HG02840 (cell line): ENCODE measurements around the gene ZNF689.
A peak's percentile ranks its signal among the peaks of the same experiment; 100 is the strongest.

ENCODE experiments used
- ATAC-seq: cut with Tn5 transposase; IDR thresholded peaks from one replicate; pipeline ENCODE4 v1.9.1; 2021; ENCODE audit warnings: mild to moderate bottlenecking, moderate library complexity, moderate number of reproducible peaks; ENCODE audit not compliant: unreplicated experiment, low FRiP score

ZNF689 gene

DNA sequence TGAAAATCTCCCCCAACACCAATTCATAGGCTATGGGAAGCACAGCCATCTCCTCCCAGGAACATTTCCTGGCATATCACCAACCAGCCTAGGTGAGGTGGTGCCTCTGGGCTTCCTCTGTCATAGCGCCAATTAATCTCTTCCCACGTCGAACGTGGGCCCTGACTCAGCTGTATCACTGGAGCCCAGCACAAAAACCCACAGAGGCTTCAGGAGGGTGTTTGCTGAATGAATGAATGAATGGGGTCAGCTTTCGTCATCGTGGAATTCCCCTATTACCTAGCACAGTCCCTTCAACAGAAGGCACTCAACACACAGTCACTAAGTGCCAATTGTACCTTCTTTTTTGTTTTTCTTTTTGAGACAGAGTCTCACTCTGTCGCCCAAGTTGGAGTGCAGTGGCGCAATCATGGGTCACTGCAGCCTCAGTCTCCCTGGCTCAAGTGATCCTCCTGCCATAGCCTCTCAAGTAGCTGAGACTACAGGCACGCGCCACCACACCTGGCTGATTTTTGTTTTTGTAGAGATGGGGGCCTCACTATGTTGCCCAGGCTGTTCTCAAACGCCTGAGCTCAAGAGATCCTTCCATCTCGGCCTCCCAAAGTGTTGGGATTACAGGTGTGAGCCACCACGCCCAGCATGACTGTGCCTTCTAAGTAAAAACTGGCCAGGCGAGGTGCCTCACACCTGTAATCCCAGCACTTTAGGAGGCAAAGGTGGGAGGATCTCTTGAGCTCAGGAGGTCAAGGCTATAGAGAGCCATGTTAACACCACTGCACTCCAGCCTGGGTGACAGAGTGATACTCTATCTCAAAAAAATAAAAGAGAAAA is 42.8 kb downstream of the ZNF689 start:
- no peak for ATAC-seq

DNA sequence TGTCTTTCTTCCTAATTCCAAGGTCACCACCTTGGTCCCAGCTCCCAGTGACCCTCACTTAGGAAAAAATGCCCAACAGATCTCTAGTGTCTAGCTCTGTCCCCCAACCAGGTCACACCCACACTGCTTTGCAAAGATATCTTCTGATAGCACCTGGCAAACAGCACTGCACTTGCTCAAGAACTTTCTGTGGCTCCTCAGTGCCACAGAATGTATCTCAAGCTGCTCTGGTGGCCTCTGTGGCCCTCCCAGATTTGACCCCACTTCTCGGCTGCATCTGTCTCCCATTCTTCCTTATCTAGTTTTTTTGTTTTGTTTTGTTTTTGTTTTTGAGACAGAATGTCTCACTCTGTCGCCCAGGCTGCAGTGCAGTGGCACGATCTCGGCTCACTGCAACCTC is 43.7 kb downstream of the ZNF689 start:
- no peak for ATAC-seq

DNA sequence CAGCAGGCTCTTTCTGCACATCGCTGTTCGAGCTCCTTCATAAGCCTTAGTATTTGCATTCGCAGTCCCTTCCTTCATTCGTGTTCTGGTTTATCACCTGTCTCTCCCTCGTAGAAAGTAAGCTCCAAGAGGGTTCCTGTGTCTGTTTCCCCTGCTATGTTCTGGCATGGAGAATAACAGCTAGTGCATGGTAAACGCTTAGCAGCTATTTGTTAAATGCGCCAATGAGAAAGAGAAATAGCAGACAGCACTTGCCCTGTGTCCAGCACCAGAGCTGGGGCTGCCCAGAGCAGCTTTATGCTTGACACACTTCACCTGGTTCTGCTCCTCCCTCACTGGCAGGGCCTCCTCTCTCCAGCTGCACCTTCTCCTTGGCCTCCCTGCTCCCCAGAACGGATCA is 44.2 kb downstream of the ZNF689 start:
- no peak for ATAC-seq

DNA sequence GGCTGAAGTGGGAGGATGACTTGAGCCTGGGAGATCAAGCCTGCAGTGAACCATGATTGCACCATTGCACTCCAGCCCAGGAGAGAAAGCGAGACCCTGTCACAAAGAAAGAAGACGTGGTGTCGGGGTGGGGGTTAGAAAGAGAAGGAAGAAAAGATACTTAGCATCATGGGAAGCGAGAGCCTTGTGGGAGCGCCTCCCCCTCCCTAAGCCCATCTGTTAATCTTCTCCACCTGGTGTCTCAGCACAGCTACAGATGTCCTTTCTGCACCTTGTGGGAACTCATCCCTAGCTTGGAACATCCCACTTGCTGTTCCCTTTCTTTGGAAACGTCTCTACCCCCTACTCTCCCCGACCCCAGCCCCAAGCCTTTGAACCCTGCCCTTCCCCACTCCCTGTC is 44.7 kb downstream of the ZNF689 start:
- no peak for ATAC-seq

DNA sequence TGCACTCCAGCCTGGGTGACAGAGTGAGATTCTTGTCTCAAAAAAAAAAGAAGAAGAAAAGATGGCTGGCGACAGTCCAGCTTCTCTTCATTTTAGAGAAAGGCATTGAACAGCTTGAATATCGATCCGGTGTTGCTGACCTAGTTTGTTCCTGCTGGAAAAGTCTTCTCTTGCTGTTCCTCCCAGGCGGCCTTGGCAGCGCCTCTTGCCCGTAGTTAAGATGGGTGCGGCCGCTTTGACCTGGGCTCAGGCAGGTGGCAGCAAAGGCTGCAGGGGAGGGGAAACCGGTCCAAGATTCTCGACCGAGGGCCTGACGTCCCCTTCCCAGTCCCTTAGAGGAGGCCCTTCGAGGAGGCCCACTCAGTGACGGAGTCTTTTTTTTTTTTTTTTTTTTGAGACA is 48.2 kb downstream of the ZNF689 start:
- ATAC-seq, result no peak

DNA sequence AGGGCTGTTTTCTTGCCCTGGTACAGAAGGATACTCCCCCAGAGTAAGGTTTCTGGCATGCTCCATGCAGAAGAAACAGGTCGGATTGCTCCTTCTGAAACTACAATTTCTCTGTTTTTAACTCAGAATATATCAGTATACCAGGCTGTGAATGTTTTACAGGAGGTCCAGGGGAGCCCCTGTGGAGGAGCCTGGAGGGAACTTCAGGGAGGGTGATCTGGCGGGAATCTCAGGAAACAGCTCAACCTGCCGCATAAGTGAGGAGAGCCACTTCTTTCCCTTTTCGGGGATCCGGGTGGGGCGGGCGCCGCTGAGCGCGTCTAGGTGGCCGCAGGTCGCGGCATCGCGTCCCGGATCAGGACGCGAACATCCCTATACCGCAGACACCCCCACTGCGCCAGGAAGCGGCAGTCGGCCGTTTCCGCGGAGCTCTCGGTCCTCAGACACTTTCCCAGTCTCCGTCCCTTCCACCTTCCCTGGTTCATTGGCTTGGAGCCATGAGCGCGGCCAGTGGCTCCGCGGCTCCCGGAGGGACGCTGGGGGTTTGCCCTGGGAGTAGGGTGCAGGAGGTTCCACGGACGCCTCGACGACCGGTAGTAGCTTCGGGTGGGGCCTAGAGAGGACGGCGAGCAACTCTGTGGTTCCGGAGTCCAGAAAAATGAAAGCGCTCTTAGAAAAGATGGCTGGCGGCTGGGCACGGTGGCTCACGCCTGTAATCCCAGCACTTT is 48.9 kb downstream of the ZNF689 start:
- no peak for ATAC-seq

DNA sequence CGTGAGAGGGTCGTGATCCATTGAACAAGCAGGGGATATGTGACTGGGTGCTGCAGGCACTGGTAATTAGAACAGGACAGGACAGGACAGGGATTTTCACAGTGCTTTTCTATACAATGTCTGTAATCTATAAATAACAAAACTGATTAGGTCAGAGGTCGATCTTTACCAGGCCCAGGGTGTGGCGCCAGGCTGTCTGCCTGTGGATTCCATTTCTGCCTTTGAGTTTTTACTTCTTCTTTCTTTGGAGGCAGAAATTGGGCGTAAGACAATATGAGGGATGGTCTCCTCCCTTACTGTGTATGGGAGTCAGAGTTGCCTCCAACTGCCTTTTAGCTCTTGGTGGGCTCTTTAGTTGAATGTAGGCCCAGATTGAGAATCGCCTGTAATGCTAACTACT is 50.5 kb downstream of the ZNF689 start:
- ATAC-seq, result no peak

DNA sequence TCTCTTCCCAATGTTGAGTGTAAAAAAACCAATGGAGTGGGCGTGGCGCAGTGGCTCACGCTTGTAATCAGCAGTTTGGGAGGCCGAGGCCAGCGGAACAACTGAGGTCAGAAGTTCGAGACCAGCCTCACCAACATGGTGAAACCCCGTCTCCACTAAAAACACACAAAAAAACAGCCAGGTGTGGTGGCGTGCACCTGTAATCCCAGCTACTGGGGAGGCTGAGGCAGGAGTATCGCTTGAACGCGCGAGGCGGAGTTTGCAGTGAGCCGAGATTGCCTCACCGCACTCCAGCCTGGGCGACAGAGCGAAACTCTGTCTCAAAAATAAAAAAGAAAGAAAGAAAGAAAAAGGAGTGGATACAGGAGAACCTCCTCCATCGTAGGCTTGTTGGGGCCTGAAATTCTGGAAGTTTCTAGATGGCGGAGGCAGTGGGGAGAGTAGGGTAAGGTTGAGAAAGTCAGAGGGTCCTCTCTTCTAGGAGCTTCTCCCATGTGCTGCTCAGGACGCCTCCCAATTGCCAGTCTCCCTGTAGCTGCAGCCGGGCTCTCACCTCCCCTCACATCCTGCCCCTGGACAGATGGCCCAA is 51.3 kb downstream of the ZNF689 start:
- ATAC-seq, result peak; percentile 3

DNA sequence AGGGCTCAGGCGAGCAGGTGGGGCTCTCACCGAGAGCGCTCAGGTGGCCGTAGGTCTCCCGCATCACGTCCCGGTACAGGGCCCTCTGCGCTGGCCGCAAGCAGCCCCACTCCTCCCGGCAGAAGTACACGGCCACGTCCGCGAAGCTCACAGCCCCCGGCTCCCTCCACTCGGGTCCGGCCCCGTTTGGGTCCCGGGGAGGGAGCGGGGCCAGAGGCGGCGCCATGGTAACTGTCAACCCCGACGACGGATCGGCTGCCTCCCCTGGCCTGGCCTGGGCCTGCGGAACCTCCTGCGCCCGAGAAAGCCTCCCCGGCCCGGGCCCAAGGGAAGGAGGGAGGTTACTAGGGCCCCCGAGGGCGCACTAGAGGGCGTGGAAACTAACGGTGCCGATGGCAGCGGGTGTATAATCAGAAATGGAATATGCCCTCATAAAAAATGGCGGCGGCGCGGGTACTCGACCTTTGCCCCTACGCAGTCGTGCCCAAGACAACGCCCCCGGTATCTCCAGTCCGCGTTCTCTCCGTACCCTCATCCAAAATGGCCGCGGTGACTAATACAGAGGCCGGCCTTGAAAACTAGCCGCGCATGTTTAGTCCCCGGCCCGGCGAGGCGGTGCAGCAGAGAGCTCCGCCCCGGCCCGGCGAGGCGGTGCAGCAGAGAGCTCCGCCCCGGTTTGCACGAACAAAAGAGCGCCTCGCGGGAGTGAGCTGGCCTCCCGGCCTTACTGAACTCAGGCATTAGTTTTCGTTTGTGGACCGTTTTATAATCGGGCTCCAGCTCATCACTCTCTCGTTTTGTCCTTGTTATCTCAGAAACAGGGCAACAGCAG is 52.0 kb downstream of the ZNF689 start, which contains the start of gene ZNF764:
Gene ZNF764, minus strand, starts transcription at position 418 of the 832 bp plus-strand sequence. Its CDS starts 192 bp downstream, at position 226.
- peak; percentile 75 for ATAC-seq

DNA sequence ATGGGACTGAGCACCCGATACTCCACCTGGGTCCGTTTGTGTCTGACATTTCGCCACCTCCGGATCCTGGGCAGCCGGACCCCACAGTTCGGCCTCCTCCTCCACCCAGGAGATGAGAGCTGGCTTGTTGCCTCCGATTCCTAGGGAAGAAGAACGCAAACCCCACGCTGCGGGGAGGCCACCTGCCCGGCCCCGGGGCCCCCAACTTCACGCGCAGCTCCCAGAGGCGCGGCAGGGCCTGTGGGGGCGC is 52.6 kb downstream of the ZNF689 start:
- ATAC-seq, result peak; percentile 20

DNA sequence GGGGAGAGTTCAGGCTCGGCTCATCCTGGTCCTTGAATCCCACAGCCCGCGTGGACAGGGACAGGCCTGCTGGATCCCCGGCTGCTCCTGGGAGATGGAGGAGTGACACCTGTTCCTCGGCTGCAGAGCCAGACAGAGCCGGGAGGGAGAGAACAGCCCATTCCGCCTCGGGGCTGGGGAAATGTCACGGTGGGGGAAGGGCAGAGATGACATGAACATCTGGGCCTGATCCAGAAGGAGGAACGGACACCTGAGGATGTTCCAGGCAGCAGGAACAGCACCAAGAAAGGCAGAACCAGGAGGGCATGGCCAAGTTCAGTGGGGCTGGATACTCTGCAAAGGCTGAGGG is 54.1 kb downstream of the ZNF689 start:
- no peak for ATAC-seq

DNA sequence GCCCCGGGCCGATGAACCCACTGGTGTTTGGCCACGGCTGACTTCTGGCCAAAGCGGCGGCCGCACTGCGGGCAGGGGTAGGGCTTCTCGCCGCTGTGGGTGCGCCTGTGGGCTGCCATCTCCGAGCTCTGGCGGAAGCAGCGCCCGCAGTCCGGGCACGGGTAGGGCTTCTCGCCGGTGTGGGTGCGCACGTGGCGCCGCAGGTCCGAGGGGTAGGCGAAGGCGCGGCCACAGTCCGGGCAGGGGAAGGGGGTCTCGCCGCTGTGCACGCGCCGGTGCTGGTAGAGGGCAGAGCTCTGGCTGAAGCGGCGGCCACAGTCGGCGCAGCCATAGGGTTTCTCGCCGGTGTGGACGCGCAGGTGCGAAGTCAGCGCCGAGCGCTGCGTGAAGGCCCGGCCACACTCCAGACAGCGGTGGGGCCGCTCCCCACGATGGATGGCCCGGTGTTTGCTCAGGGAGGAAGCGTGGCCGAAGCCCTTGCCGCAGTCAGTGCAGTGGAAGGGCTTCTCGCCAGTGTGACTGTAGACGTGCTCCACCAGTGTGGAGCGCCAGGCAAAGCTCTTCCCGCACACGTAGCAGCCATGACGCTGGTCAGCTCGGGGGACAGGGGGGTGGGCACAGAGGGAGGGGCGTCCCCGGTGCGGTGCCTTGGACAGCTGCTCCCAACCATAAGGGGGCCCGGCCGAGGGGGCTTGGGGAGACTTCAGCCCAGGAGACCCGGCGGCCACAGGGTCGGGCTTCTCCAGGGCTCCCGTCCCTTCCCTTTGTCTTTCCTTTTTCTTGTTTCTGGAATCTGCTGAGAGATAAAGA is 54.7 kb downstream of the ZNF689 start:
- no peak for ATAC-seq

DNA sequence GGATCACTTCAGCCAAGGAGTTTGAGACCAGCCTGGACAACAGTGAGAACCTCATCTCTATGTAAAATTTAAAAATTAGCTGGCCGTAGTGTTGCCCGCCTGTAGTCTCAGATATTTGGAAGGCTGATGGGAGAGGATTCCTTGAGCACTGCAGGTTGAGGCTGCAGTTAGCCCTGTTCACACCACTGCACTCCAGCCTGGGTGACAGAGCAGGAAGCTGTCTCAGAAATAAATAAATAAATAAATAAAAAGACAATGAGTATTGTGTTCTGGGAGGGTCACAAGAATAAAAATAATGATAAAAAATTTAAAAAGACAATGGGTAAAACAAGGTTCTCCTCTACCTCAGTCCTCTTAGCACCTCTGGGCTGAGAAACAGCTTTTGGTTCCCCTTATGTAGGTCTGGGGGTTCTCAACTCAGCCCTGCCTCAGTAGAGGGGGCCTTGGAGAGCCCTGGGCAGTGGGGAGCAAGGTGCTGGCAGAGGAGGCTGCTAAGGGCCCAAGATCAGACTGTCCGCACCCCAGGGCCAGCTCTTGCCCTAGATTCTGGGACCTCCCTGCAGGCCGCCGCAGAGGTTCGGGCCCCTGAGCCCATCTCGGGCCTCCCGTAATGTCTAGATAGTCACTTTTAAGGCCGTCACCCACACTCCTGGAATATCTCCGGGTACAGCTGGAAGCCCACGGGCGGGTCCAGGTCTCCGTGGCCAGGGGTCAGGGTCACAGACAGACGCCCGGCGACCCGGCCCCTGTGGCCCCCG is 55.5 kb downstream of the ZNF689 start:
- no peak for ATAC-seq

DNA sequence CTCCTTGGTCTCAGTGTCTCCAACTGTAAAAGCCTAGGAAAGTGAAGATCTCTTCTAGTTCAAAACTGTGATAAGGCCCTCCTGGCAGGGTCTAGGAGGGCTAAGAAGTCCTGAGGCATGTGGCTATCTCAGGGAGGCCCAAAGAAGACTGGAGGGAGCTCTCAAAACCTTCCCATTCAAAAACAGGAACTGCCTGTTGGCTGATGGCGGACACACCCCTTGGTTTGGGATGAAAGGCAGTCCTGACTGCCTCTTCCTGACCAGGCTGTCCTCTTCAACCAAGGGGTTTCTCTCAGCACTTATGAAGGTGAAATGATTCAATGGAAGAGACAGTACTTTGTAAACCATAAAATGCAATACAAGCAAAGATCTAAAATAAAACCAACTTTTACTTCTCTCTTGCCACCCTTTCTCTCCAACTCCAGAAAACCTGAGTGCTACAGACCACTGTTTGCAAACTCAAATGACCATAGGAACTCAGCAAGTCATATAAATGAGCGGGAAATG is 56.7 kb downstream of the ZNF689 start:
- no peak for ATAC-seq

DNA sequence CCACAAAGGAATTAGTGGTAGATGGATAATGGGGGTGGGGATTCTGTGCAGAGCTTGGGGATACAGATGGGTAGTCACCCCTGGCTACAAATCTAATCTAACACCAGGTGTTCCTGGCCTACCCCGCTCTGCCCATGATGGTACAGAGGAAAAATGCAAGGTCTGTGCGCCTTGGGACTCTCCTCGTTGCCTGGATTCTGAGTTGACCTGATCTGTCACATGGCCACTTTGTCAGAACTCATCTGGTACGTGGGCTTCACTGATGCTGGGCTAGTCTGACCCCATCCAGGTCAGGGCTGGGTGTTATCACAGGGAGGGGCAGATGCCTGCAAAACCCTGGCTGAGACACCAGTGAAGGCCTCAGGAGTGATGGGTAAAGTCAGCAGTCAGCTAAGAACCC is 57.2 kb downstream of the ZNF689 start:
- no peak for ATAC-seq
